HG02763 (cell line): ENCODE data around the gene KCNIP1.

Experiments used
- ATAC-seq: cut with Tn5 transposase; IDR thresholded peaks from one replicate; pipeline ENCODE4 v1.9.1; 2021; ENCODE audit warnings: mild to moderate bottlenecking, moderate library complexity; ENCODE audit not compliant: unreplicated experiment

Gene KCNIP1

GRCh38 chr5:170508036-170508435 is 4.2 kb downstream of the KCNIP1 start:
- no peak for ATAC-seq

- ATAC-seq: no peak
Measured at GRCh38 chr5:170508660-170509347, 5.0 kb downstream of the KCNIP1 start.

GRCh38 chr5:170509348-170509660 is 5.5 kb downstream of the KCNIP1 start:
- no peak for ATAC-seq

- no peak for ATAC-seq
Measured at GRCh38 chr5:170510126-170510525, 6.3 kb downstream of the KCNIP1 start.

- ATAC-seq: no peak
Measured at GRCh38 chr5:170510559-170510958, 6.7 kb downstream of the KCNIP1 start.

GRCh38 chr5:170511551-170512258 is 7.9 kb downstream of the KCNIP1 start:
- no peak for ATAC-seq

GRCh38 chr5:170513856-170514525 is 10.2 kb downstream of the KCNIP1 start:
- no peak for ATAC-seq

- no peak for ATAC-seq
Measured at GRCh38 chr5:170517411-170517810, 13.6 kb downstream of the KCNIP1 start.

- ATAC-seq: no peak
Measured at GRCh38 chr5:170518277-170518676, 14.5 kb downstream of the KCNIP1 start.

- no peak for ATAC-seq
Measured at GRCh38 chr5:170519549-170519948, 15.7 kb downstream of the KCNIP1 start.

- ATAC-seq: no peak
Measured at GRCh38 chr5:170520372-170520771, 16.6 kb downstream of the KCNIP1 start.

GRCh38 chr5:170522211-170523141 is 18.7 kb downstream of the KCNIP1 start:
- ATAC-seq: no peak

GRCh38 chr5:170523142-170523551 is 19.3 kb downstream of the KCNIP1 start:
- no peak for ATAC-seq

GRCh38 chr5:170523830-170524229 is 20.0 kb downstream of the KCNIP1 start:
- ATAC-seq: no peak

GRCh38 chr5:170524576-170524975 is 20.8 kb downstream of the KCNIP1 start:
- ATAC-seq: no peak

- ATAC-seq: no peak
Measured at GRCh38 chr5:170525470-170526211, 21.8 kb downstream of the KCNIP1 start.

GRCh38 chr5:170527991-170528390 is 24.2 kb downstream of the KCNIP1 start:
- ATAC-seq: no peak

GRCh38 chr5:170528976-170529375 is 25.2 kb downstream of the KCNIP1 start:
- ATAC-seq: no peak

GRCh38 chr5:170532935-170533334 is 29.1 kb downstream of the KCNIP1 start:
- no peak for ATAC-seq

GRCh38 chr5:170533383-170533782 is 29.6 kb downstream of the KCNIP1 start:
- no peak for ATAC-seq
